GM18907 (cell line): ENCODE results near the gene CSPG4.
"Not testable (repeated sequence)": the region's sequence is repeated elsewhere in the genome, so short reads cannot be mapped to it uniquely, and the experiment has no call there.

Experiments used
- ATAC-seq: cut with Tn5 transposase; IDR thresholded peaks from one replicate; pipeline ENCODE4 v1.9.1; 2021; ENCODE audit warnings: mild to moderate bottlenecking, moderate library complexity; ENCODE audit not compliant: unreplicated experiment

Gene CSPG4

DNA sequence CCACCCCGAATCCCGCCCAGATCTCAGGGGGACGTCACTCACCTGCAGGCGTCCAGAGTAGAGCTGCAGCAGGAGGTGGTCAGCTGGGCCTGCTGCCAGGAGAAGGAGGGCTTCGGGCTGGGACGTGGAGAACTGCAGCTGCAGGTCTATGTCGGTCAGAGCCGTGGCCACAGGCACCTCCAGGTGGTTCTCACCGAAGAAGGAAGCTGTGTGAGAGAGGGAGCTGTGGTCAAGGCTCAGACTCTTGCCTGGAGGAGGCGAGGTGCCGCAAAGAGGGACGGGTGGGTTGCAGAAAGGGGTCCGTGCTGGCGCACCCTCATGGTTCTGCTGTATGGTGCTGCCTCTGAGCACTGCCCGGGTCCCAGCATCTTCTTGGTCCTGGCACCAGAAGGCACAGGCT, 19.6 kb downstream of the CSPG4 start:
- ATAC-seq: not testable (repeated sequence)

- ATAC-seq: not testable (repeated sequence)
Measured at GRCh38 chr15:75692311-75692710, 20.3 kb downstream of the CSPG4 start.

GRCh38 chr15:75689429-75689828, 23.2 kb downstream of the CSPG4 start:
- not testable (repeated sequence) for ATAC-seq

DNA sequence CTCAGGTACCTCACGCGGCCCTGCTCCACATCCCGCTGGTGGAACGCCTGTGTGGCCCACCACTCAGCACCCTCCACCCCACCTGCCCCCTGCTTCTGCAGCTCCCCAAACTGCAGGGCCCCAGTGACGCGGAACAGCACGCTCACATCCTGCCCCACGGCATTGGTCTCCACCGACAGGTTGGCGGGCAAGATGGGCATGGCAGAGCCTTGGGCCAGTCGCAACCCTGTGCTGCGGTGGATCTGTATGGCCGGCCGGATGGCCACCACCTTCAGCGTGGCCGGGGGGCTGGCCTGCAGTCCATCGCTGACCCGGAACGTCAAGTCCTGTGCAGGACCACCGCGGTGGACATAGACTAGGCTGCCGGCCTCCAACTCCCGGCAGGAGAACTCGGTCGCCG, 23.8 kb downstream of the CSPG4 start:
- ATAC-seq: no peak

DNA sequence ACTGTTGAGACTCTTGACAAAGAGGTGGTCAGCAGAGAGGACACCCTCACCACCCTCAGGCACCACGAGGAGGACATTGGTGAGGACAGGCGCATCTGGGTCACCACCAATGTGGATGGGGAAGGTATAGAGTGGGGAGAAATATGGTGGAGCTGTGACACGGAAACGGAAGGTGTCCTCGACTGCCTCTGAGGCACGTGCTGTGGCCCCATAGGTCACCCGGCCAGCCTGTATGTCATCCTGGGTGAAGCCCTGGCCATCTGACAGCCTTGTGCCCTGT, 24.4 kb downstream of the CSPG4 start:
- ATAC-seq: no peak

- ATAC-seq: no peak
Measured at GRCh38 chr15:75687486-75688277, 25.0 kb downstream of the CSPG4 start.

- not testable (repeated sequence) for ATAC-seq
Measured at GRCh38 chr15:75686212-75686642, 26.4 kb downstream of the CSPG4 start.

DNA sequence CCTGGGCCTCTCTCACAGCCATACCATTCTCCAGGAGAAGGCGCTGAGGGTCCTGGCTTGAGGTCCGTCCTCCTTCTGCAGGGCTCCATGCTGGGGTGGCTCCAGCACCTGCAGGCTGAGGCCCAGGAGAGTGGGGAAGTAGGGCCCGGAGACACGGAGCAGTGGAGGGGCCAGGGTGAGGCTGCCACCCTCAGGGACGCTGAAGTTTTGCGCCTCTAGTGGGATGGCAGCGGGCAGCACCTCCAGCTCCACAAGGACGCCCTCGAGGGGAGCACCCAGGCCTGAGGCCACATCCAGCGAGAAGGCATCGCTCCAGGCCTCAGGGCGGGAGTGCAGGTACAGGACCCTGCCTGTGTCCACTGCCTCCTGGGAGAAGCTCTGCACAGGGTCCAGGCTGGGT, 27.5 kb downstream of the CSPG4 start:
- ATAC-seq: no peak

DNA sequence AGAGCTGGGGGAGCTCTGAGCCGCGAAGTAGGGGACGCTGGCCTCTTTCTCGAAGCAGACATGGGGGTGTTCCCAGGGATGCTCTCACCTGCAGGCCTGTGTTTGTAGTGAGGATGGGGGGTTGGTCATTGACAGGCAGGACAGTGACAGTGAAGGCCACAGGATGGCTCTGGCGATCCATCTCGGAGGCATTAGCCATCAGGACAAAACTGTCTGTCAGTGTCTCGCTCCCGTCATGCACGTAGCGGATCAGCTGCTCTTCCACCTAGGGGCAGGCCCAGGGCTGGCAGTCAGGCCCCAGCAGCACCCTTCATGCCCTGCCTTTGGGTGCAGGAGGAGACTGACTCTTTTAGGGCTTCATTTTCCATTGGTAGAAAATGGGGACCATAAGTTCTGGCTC, 28.0 kb downstream of the CSPG4 start:
- no peak for ATAC-seq

GRCh38 chr15:75683646-75684312, 28.9 kb downstream of the CSPG4 start:
- ATAC-seq: not testable (repeated sequence)

GRCh38 chr15:75682181-75683135, 30.2 kb downstream of the CSPG4 start:
- no peak for ATAC-seq

DNA sequence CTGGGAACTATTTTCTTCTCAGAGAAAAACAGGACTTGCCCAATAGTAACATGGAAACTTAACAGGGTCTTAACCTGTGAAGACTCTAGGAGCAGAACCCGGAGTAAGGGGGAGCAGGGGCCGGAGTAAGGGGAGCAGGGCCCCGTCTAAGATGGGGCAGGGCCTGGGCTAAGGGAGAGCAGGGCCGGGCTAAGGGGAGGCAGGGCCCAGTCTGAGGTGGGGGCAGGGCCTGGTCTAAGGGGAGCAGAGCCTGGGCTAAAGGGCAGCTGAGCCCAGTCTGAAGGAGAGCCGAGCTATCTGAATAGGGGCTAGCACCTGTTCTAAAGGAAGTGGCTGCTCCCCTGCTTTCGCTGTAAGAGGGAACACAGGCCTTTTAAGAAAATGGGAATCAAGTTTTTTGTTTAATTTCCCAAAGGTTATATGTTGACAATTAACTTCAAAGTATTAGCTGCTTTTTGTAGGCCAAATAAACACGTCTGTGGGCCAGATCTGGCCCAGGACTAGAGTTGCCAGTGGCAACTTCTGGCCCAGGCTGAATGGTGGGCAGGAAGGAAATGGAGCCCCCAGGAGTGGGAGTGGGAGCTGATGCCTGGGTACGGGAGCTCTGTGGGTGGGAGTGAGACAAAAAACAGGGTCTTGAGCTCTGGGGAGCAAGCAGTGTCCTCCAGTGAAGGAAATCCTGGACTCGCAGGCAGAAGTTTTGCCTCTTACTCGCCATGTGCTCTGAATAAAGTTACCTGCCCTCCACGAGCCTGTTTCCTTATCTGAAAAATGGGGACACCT, 32.5 kb downstream of the CSPG4 start:
- no peak for ATAC-seq

DNA sequence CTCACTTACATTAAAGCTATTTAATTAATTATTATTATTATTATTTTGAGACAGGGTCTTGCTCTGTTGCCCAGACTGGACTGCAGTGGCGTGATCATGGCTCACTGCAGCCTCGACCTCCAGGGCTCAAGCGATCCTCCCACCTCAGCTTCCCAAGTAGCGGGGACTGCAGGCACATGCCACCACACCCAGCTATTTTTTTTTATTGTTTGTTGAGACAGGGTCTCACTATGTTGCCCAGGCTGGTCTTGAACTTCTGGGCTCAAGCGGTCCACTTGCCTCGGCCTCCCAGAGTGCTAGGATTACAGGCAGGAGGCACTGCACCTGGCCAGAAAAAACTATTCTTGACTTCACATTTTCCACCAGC, 34.3 kb downstream of the CSPG4 start:
- ATAC-seq: not testable (repeated sequence)

DNA sequence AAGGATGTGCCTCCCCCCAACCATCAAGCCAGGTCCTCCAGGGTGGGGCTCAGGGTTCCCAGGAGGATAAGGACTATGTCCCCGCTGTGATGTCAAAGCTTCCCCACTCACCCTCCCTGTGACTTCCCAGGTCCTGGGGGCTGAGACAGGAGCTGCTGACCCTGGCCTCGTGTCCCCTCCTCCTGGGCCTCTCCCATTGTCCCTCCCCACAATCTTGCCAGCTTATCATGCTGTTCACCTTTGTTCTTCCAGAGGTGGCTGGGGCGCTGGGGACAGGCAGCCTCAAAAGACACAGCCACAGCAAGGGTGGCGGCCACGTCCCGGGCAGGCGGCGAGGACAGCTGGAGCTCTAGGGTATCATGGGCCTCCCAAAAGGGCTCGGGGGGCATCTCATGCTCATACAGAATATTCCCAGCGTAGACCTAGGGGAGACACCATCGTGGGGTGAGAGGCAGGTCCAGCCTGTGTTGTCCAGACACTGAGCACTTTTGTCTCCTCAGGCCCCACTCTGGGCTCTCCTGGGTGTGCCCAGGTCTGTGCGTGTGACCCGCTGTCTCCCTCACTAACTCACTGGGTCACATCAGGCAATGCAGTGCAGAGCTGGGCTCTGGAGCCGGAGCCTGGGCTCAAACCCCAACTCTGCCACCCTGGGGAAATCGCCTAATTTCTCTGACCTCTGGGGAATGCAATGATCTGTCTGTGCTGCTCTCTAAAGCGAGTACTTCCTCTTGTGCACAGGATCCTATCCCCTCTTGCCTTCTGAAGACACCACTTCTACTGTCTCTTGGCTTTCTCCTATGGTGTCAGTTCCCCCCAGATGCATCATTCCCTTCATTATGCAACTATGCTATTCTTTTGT, 35.0 kb downstream of the CSPG4 start:
- no peak for ATAC-seq

DNA sequence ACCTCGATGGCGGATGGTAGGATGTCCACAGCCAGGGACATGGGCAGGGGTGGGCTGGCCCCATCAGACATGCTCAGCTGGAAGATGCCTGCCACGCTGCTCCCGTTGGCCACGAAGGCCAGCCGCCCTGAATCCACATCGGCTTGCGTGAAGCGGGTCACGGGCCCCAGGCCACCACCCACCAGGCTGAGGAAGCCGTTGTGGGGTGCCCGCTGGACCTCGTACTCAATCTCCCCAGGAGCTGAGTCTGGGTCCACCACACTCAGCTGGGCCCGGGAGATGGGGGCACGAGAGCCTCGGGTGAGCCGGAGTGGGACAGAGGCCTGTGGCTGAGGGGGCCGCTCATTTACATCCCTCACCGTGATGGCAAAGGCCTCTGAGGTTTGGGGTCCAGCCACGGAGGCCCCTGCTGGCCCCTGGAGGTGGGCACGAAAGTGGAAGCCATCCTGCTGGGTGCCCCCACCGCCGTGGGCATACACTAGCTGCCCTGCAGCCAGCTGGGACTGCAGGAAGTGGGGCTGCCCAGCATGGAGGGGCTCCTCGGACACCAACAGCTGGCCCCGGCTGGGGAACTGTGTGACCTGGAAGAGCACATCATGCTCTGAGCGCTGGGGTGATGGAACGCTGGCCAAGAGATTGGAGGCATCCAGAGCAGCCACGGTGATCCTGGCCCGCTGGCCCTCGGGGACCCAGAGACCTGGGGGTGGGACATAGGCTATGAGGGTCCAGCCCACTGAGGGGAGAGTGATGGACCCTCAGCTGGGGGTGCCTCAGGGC, 35.8 kb downstream of the CSPG4 start:
- no peak for ATAC-seq

- ATAC-seq: no peak
Measured at GRCh38 chr15:75675579-75676404, 36.9 kb downstream of the CSPG4 start.

- no peak for ATAC-seq
Measured at GRCh38 chr15:75674366-75674765, 38.3 kb downstream of the CSPG4 start.
